Stimulated activated CD8-positive, alpha-beta memory T cell treated with anti-CD3 and anti-CD28 coated beads, Interleukin-4, amount 100 ng/mL, for 24 hours (primary cell): ENCODE measurements around the gene MDN1.
"Not testable (repeated sequence)": the region's sequence is repeated elsewhere in the genome, so short reads cannot be mapped to it uniquely, and the experiment has no call there.

ENCODE experiments used
- DNase-seq: peaks from one replicate; pipeline ENCODE4 v3.0.0-alpha.2; 2020; ENCODE audit warnings: low read depth

The MDN1 gene

GRCh38 chr6:89813422-89813821 lies 6.2 kb downstream of the MDN1 start:
- not testable (repeated sequence) for DNase-seq

GRCh38 chr6:89807581-89807980 lies 12.0 kb downstream of the MDN1 start:
- DNase-seq, result no peak

- no peak for DNase-seq
Observed at GRCh38 chr6:89805814-89806371, 13.7 kb downstream of the MDN1 start.

- no peak for DNase-seq
Observed at GRCh38 chr6:89803271-89803670, 16.3 kb downstream of the MDN1 start.

GRCh38 chr6:89799756-89800155 lies 19.8 kb downstream of the MDN1 start:
- DNase-seq, result no peak

GRCh38 chr6:89799096-89799495 lies 20.5 kb downstream of the MDN1 start:
- DNase-seq, result no peak

- no peak for DNase-seq
Observed at GRCh38 chr6:89797317-89797716, 22.3 kb downstream of the MDN1 start.

- DNase-seq, result no peak
Observed at GRCh38 chr6:89794324-89794723, 25.3 kb downstream of the MDN1 start.

- no peak for DNase-seq
Observed at GRCh38 chr6:89793586-89793985, 26.0 kb downstream of the MDN1 start.

GRCh38 chr6:89792881-89793280 lies 26.7 kb downstream of the MDN1 start:
- no peak for DNase-seq

- DNase-seq, result no peak
Observed at GRCh38 chr6:89790403-89790802, 29.2 kb downstream of the MDN1 start.

- no peak for DNase-seq
Observed at GRCh38 chr6:89789980-89790379, 29.6 kb downstream of the MDN1 start.

GRCh38 chr6:89787660-89788328 lies 31.8 kb downstream of the MDN1 start:
- no peak for DNase-seq

GRCh38 chr6:89786970-89787369 lies 32.6 kb downstream of the MDN1 start:
- DNase-seq, result no peak

- DNase-seq, result no peak
Observed at GRCh38 chr6:89784838-89785237, 34.8 kb downstream of the MDN1 start.

GRCh38 chr6:89783293-89783692 lies 36.3 kb downstream of the MDN1 start:
- not testable (repeated sequence) for DNase-seq

GRCh38 chr6:89782222-89782621 lies 37.4 kb downstream of the MDN1 start:
- DNase-seq, result no peak

- no peak for DNase-seq
Observed at GRCh38 chr6:89781070-89782034, 38.2 kb downstream of the MDN1 start.

GRCh38 chr6:89777455-89777854 lies 42.1 kb downstream of the MDN1 start:
- DNase-seq, result no peak

- DNase-seq, result no peak
Observed at GRCh38 chr6:89776583-89777233, 42.9 kb downstream of the MDN1 start.

- no peak for DNase-seq
Observed at GRCh38 chr6:89775150-89775549, 44.4 kb downstream of the MDN1 start.

GRCh38 chr6:89769572-89769971 lies 50.0 kb downstream of the MDN1 start:
- no peak for DNase-seq
